Duodenal mucosa (tissue), 2 donors: ENCODE measurements around the gene FAM193B.
A peak's percentile ranks its signal among the peaks of the same experiment; 100 is the strongest.

Source experiments
- H3K27ac ChIP-seq: one replicate; pipeline ENCODE4 v1.7.0; 2013; ENCODE audit warnings: low read depth, low read length
- H3K27me3 ChIP-seq, 2 donors: one replicate each; pipeline ENCODE4 v1.7.0; 2013; ENCODE audit warnings: low read length in 2 of 2, control low read depth in 1 of 2; ENCODE audit not compliant: insufficient read depth in 2 of 2, control insufficient read depth in 1 of 2
- H3K36me3 ChIP-seq, 2 donors: one replicate each; pipeline ENCODE4 v1.7.0; 2013; ENCODE audit warnings: low read length in 2 of 2, control low read depth in 1 of 2; ENCODE audit not compliant: insufficient read depth in 2 of 2, control insufficient read depth in 1 of 2
- H3K4me1 ChIP-seq, 2 donors: one replicate each; pipeline ENCODE4 v1.7.0; 2013; ENCODE audit warnings: low read length in 2 of 2, control low read depth in 1 of 2; ENCODE audit not compliant: insufficient read depth in 2 of 2, control insufficient read depth in 1 of 2
- H3K4me3 ChIP-seq, 2 donors: one replicate each; pipeline ENCODE4 v1.7.0; 2013; ENCODE audit warnings: low read length in 2 of 2, low read depth in 1 of 2
- H3K9ac ChIP-seq, 2 donors: one replicate each; pipeline ENCODE4 v1.7.0; 2013; ENCODE audit warnings: low read length in 2 of 2, low read depth in 1 of 2
- H3K9me3 ChIP-seq, 2 donors: one replicate each; pipeline ENCODE4 v1.7.0; 2013; ENCODE audit warnings: low read length in 2 of 2, control low read depth in 1 of 2; ENCODE audit not compliant: control insufficient read depth in 1 of 2

FAM193B gene

GRCh38 chr5:177504086-177505056 is 50.0 kb downstream of the FAM193B start:
- no peak overlapping the region for H3K4me3 ChIP-seq
- no peak overlapping the region for H3K27ac ChIP-seq
- peaks cover 0 to 14% of the 10 kb centered on the region in 2 donors for H3K4me1 ChIP-seq
- no peak overlapping the region for H3K9ac ChIP-seq
- H3K9me3 ChIP-seq: no peaks in the 10 kb centered on the region
- H3K27me3 ChIP-seq: no peaks in the 10 kb centered on the region
- H3K36me3 ChIP-seq: peaks cover 0 to 3% of the 10 kb centered on the region in 2 donors

GRCh38 chr5:177503351-177504085 is 50.8 kb downstream of the FAM193B start:
- no peak overlapping the region for H3K27ac ChIP-seq
- peaks cover 3 to 4% of the 10 kb centered on the region in 2 donors for H3K27me3 ChIP-seq
- no peak overlapping the region for H3K9ac ChIP-seq
- H3K36me3 ChIP-seq: peaks cover 0 to 3% of the 10 kb centered on the region in 2 donors
- H3K4me3 ChIP-seq: no peak overlapping the region
- peaks cover 0 to 15% of the 10 kb centered on the region in 2 donors for H3K4me1 ChIP-seq
- no peaks in the 10 kb centered on the region for H3K9me3 ChIP-seq

DNA sequence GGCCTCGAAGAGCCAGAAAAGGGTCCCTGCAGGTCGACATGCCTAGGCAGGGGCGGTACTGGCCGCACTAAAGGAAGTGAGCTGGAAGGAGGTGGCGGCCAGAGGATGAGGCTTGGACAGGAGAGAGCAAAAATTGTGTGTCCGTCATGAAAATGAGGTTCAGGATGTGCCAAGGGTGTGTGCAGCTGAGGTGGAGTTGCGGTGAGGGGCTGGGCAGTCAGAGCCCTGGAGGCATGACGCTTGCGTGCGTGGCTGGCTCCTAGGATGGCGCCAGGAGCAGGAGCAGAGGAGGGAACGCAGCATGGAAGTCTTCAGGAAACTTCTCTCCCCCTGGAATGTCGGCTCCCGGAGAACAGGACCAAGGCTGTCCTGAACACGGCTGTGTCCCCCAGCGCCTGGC is 51.5 kb downstream of the FAM193B start:
- Histone ChIP-seq H3K4me3 (no peak overlapping the region), H3K27ac (no peak overlapping the region), H3K27me3 (peaks cover 8 to 10% of the 10 kb centered on the region in 2 donors), H3K9me3 (no peaks in the 10 kb centered on the region), H3K36me3 (peaks cover 0 to 3% of the 10 kb centered on the region in 2 donors), H3K4me1 (peaks cover 3 to 21% of the 10 kb centered on the region in 2 donors), H3K9ac (no peak overlapping the region)

- Histone ChIP-seq H3K27ac (no peak overlapping the region), H3K36me3 (peaks cover 0 to 3% of the 10 kb centered on the region in 2 donors), H3K9ac (no peak overlapping the region), H3K4me1 (peaks cover 5 to 23% of the 10 kb centered on the region in 2 donors), H3K4me3 (no peak overlapping the region), H3K9me3 (no peaks in the 10 kb centered on the region), H3K27me3 (peaks cover 8 to 10% of the 10 kb centered on the region in 2 donors)
Observed at GRCh38 chr5:177501874-177502678, 52.3 kb downstream of the FAM193B start.

GRCh38 chr5:177500685-177501522 is 53.5 kb downstream of the FAM193B start:
- Histone ChIP-seq H3K27me3 (peaks cover 8 to 10% of the 10 kb centered on the region in 2 donors), H3K36me3 (peaks cover 0 to 3% of the 10 kb centered on the region in 2 donors), H3K4me1 (peaks cover 5 to 31% of the 10 kb centered on the region in 2 donors), H3K27ac (no peak overlapping the region), H3K4me3 (no peak overlapping the region), H3K9ac (no peak overlapping the region), H3K9me3 (no peaks in the 10 kb centered on the region)

GRCh38 chr5:177499842-177500241 is 54.5 kb downstream of the FAM193B start:
- peaks cover 11 to 40% of the 10 kb centered on the region in 2 donors for H3K4me1 ChIP-seq
- H3K36me3 ChIP-seq: peaks cover 0 to 3% of the 10 kb centered on the region in 2 donors
- peaks cover 8 to 10% of the 10 kb centered on the region in 2 donors for H3K27me3 ChIP-seq
- H3K4me3 ChIP-seq: no peak overlapping the region
- no peak overlapping the region for H3K27ac ChIP-seq
- no peak overlapping the region for H3K9ac ChIP-seq
- H3K9me3 ChIP-seq: no peaks in the 10 kb centered on the region

GRCh38 chr5:177498013-177498787 is 56.2 kb downstream of the FAM193B start:
- H3K4me1 ChIP-seq: peaks cover 12 to 50% of the 10 kb centered on the region in 2 donors
- no peak overlapping the region for H3K27ac ChIP-seq
- peak overlapping the region; percentile 72 to 77 for H3K4me3 ChIP-seq
- H3K9ac ChIP-seq: peak overlapping the region; percentile 38 to 46
- peaks cover 8 to 10% of the 10 kb centered on the region in 2 donors for H3K27me3 ChIP-seq
- H3K36me3 ChIP-seq: no peaks in the 10 kb centered on the region
- no peaks in the 10 kb centered on the region for H3K9me3 ChIP-seq

- Histone ChIP-seq H3K27ac (peak within 1 kb of the TSS; percentile 82), H3K9me3 (no peaks in the 10 kb centered on the region), H3K36me3 (no peaks in the 10 kb centered on the region), H3K9ac (peak within 1 kb of the TSS; percentile 50 to 60), H3K4me3 (peak within 1 kb of the TSS; percentile 72 to 77), H3K27me3 (peaks cover 8 to 10% of the 10 kb centered on the region in 2 donors), H3K4me1 (peaks cover 12 to 47% of the 10 kb centered on the region in 2 donors)
Observed at GRCh38 chr5:177497292-177498012, 56.9 kb downstream of the FAM193B start, which contains the start of gene PDLIM7. PDLIM7 (minus strand) TSS chr5:177497604; CDS start chr5:177496512, 1,092 bp downstream.
